GM23338 (cell line): Measurements from ENCODE around the gene PLA2R1. TPM values are rescaled to one million over a fixed set of nuclear protein-coding genes. Genes with fewer than 3 reads are reported as not detected.

Experiments used
- ATAC-seq: fragments of 200-7000 bp; cut with Tn5 transposase; 3 replicates; pipeline ENCODE4 v1.9.1; 2020
- DNase-seq: peaks from one replicate; pipeline ENCODE4 v3.0.0-alpha.2; 2015; ENCODE audit warnings: low spot score
- H2AFZ ChIP-seq: fragments of 200-600 bp; sonication (generic); 2 replicates; pipeline ENCODE4 v1.8.0; 2016; ENCODE audit warnings: antibody characterized with exemption, mild to moderate bottlenecking, moderate library complexity
- H3F3A ChIP-seq: fragments of 200-600 bp; sonication (generic); replicated peaks from 2 replicates; pipeline ENCODE4 v1.8.0; 2017; ENCODE audit warnings: antibody characterized with exemption, mixed run types, low read depth
- H3K27ac ChIP-seq: fragments of 200-600 bp; sonication (generic); 2 replicates; pipeline ENCODE4 v1.6.1; 2016; ENCODE audit warnings: low read depth
- H3K27me3 ChIP-seq: fragments of 200-600 bp; sonication (generic); 2 replicates; pipeline ENCODE4 v1.8.0; 2016; ENCODE audit warnings: mild to moderate bottlenecking, mixed run types, moderate library complexity; ENCODE audit not compliant: insufficient read depth
- H3K36me3 ChIP-seq: fragments of 200-600 bp; sonication (generic); 2 replicates; pipeline ENCODE4 v1.8.0; 2016; ENCODE audit warnings: mild to moderate bottlenecking; ENCODE audit not compliant: insufficient read depth
- H3K4me1 ChIP-seq: fragments of 200-600 bp; sonication (generic); 2 replicates; pipeline ENCODE4 v1.8.0; 2016; ENCODE audit warnings: mild to moderate bottlenecking, moderate library complexity; ENCODE audit not compliant: insufficient read depth
- H3K4me2 ChIP-seq: fragments of 200-600 bp; sonication (generic); 2 replicates; pipeline ENCODE4 v1.7.1; 2017; ENCODE audit warnings: mixed run types
- H3K4me3 ChIP-seq: fragments of 200-600 bp; sonication (generic); 2 replicates; pipeline ENCODE4 v1.6.1; 2016; ENCODE audit warnings: mixed run types
- H3K79me2 ChIP-seq: fragments of 200-600 bp; sonication (generic); replicated peaks from 2 replicates; pipeline ENCODE4 v1.8.0; 2017; ENCODE audit warnings: mild to moderate bottlenecking; ENCODE audit not compliant: insufficient read depth
- H3K9me2 ChIP-seq: fragments of 200-600 bp; sonication (generic); 2 replicates; pipeline ENCODE4 v1.8.0; 2017; ENCODE audit not compliant: insufficient read depth
- H4K20me1 ChIP-seq: fragments of 200-600 bp; sonication (generic); replicated peaks from 2 replicates; pipeline ENCODE4 v1.8.0; 2017; ENCODE audit warnings: mild to moderate bottlenecking; ENCODE audit not compliant: insufficient read depth
- H3K27ac Mint-ChIP-seq: 2 replicates; pipeline ENCODE4 v1.8.0; 2020; ENCODE audit warnings: inconsistent platforms, mild to moderate bottlenecking, moderate library complexity, mixed read lengths
- H3K27me3 Mint-ChIP-seq: 3 replicates; pipeline ENCODE4 v1.8.0; 2022; ENCODE audit warnings: low read depth, mild to moderate bottlenecking, moderate library complexity, mixed read lengths, inconsistent platforms; ENCODE audit not compliant: insufficient read depth, poor library complexity
- H3K36me3 Mint-ChIP-seq: 3 replicates; pipeline ENCODE4 v1.8.0; 2021; ENCODE audit warnings: low read depth, mild to moderate bottlenecking, inconsistent platforms, moderate library complexity, mixed read lengths
- H3K4me1 Mint-ChIP-seq: 3 replicates; pipeline ENCODE4 v1.8.0; 2020; ENCODE audit warnings: mild to moderate bottlenecking, inconsistent platforms, mixed read lengths
- H3K4me3 Mint-ChIP-seq: 3 replicates; pipeline ENCODE4 v1.8.0; 2021; ENCODE audit warnings: moderate library complexity, mild to moderate bottlenecking, inconsistent platforms, mixed read lengths
- H3K9me3 Mint-ChIP-seq: 3 replicates; pipeline ENCODE4 v1.8.0; 2020; ENCODE audit warnings: moderate library complexity, mild to moderate bottlenecking, inconsistent platforms, mixed read lengths
- CREB1 ChIP-seq: fragments of 250-450 bp; sonication (Bioruptor Pico); IDR thresholded peaks from 2 replicates; pipeline ENCODE4 v1.5.0; 2020; ENCODE audit warnings: low read depth, mild to moderate bottlenecking, moderate library complexity
- CTCF ChIP-seq, 2 experiments: fragments of 200-600 bp in 1 of 2; sonication (generic) in 1 of 2; conservative IDR thresholded peaks; 2 replicates each; pipeline versions ENCODE4 v1.5.1 to v1.6.1; 2016 to 2017; ENCODE audit warnings: antibody characterized with exemption in 2 of 2, low read depth in 2 of 2, mild to moderate bottlenecking in 2 of 2, moderate library complexity in 1 of 2
- ETS1 ChIP-seq: IDR thresholded peaks from 2 replicates; pipeline ENCODE4 v1.6.1; 2016; ENCODE audit warnings: antibody characterized with exemption
- EZH2phosphoT487 ChIP-seq: fragments of 200-600 bp; sonication (generic); IDR thresholded peaks from one replicate; pipeline ENCODE4 v1.8.1; 2018; ENCODE audit warnings: antibody characterized with exemption; ENCODE audit not compliant: unreplicated experiment
- JUNB ChIP-seq: IDR thresholded peaks from one replicate; pipeline ENCODE4 v1.6.1; 2016; ENCODE audit warnings: antibody characterized with exemption; ENCODE audit not compliant: unreplicated experiment
- POLR2AphosphoS5 ChIP-seq: IDR thresholded peaks from 2 replicates; pipeline ENCODE4 v1.6.1; 2016; ENCODE audit warnings: antibody characterized with exemption, low read depth
- REST ChIP-seq: IDR thresholded peaks from one replicate; pipeline ENCODE4 v1.6.1; 2018; ENCODE audit warnings: antibody characterized with exemption; ENCODE audit not compliant: unreplicated experiment
- ZNF114 ChIP-seq: fragments of 250-450 bp; sonication (Bioruptor Pico); IDR thresholded peaks from 2 replicates; pipeline ENCODE4 v1.5.0; 2020; ENCODE audit warnings: mild to moderate bottlenecking, moderate library complexity
- ZNF331 ChIP-seq: fragments of 250-450 bp; sonication (Bioruptor Pico); IDR thresholded peaks from 2 replicates; pipeline ENCODE4 v1.5.0; 2020; ENCODE audit warnings: low read depth, mild to moderate bottlenecking, moderate library complexity
- polyA plus RNA-seq: library from polyadenylated mRNA; unstranded; fragments of >200 nt; fragmentation: Nextera tagmentation; extraction: Ambion mirVana; gene quantifications from 2 replicates; pipeline ENCODE4 v1.2.1, GENCODE V29; 2016
- total RNA-seq: library from RNA; depleted of rRNA; stranded (reverse); fragments of >200 nt; shearing (Covaris generic); gene quantifications from 2 replicates; pipeline ENCODE4 v1.2.3, GENCODE V29; 2014

PLA2R1 gene
- total and polyA plus RNA-seq, 2 experiments from 2014 or later = 0.57 to 1.2 TPM

GRCh38 chr2:159995038-159995437, 67.4 kb downstream of the PLA2R1 start (continued):
- TF ChIP-seq JUNB = no peak
- TF ChIP-seq ZNF114 = no peak
- no peak for TF ChIP-seq ETS1

- Mint-ChIP-seq H3K4me3 (no peak overlapping the region), H3K27me3 (no peaks in the 10 kb centered on the region), H3K4me1 (no peaks in the 10 kb centered on the region), H3K36me3 (no peaks in the 10 kb centered on the region), H3K27ac (no peak overlapping the region), H3K9me3 (no peaks in the 10 kb centered on the region)
- H3K79me2 ChIP-seq = no peaks in the 10 kb centered on the region
- H2AFZ ChIP-seq = no peak overlapping the region
- no peaks in the 10 kb centered on the region for H3K36me3 ChIP-seq
- peak; percentile 83 for ATAC-seq
- H3K4me3 ChIP-seq = no peak overlapping the region
- TF ChIP-seq CREB1 (CRISPR knock-in tag) (no peak), CTCF (conservative IDR thresholded peaks at IDR 0.05; ENCODE audit: low read depth in 2 of 2) (peak in 1 of 2 experiments; percentile 19; a peak in 2 of 4 replicates)
- no peaks in the 10 kb centered on the region for H3K9me2 ChIP-seq
- no peaks in the 10 kb centered on the region for H3F3A ChIP-seq
- no peaks in the 10 kb centered on the region for H3K27me3 ChIP-seq
- H3K4me2 ChIP-seq = no peak overlapping the region
- no peaks in the 10 kb centered on the region; the same call in 1 of the 2 replicates for H3K4me1 ChIP-seq
- peak; percentile 54 for DNase-seq
- no peaks in the 10 kb centered on the region for H4K20me1 ChIP-seq
- no peak overlapping the region for H3K27ac ChIP-seq
Measured at GRCh38 chr2:159989249-159989648, 73.2 kb downstream of the PLA2R1 start.

GRCh38 chr2:159988412-159988970, 73.9 kb downstream of the PLA2R1 start:
- H3K27ac ChIP-seq = no peak overlapping the region
- Mint-ChIP-seq H3K27me3 (no peaks in the 10 kb centered on the region), H3K27ac (no peak overlapping the region), H3K4me3 (no peak overlapping the region), H3K4me1 (no peaks in the 10 kb centered on the region), H3K9me3 (no peaks in the 10 kb centered on the region), H3K36me3 (no peaks in the 10 kb centered on the region)
- no peaks in the 10 kb centered on the region for H3K79me2 ChIP-seq
- no peak overlapping the region for H3K4me2 ChIP-seq
- H3K36me3 ChIP-seq = no peaks in the 10 kb centered on the region
- H3K4me3 ChIP-seq = no peak overlapping the region
- no peaks in the 10 kb centered on the region for H3K9me2 ChIP-seq
- H4K20me1 ChIP-seq = no peaks in the 10 kb centered on the region
- H2AFZ ChIP-seq = no peak overlapping the region
- no peaks in the 10 kb centered on the region for H3K27me3 ChIP-seq
- ATAC-seq (no peak), DNase-seq (no peak)
- no peaks in the 10 kb centered on the region for H3F3A ChIP-seq
- H3K4me1 ChIP-seq = no peaks in the 10 kb centered on the region; the same call in 1 of the 2 replicates
- TF ChIP-seq CREB1 (CRISPR knock-in tag) (no peak), JUNB (no peak), EZH2phosphoT487 (no peak), ETS1 (no peak), REST (no peak), ZNF114 (no peak), ZNF331 (CRISPR knock-in tag) (no peak), POLR2AphosphoS5 (no peak)
